ENCODE results near the gene FIGN. TPM values are rescaled to one million over a fixed set of nuclear protein-coding genes. Genes with fewer than 3 reads are reported as not detected.

FIGN gene
- total RNA-seq, 6 donors from 2014 or later, result 0.91 to 4.5 (median 4.1) TPM

DNA sequence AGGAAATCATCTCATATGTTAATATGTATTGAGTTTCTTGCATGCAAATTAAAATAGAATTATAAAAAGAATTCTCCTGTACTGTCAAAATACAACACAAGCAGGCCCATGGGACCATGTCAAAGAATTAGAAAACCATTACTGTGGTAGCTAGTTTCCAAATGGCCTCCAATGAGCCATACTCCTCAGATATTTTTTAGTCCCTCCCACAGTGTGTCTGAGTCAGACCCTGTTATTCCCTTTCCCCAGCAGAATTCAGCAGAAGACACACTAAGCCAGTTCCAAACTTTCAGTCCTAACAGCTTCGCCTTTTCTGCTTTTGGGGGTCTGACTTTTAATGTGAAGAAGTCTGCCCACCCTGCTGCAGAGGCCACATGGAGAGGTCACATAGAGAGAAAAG, 86.7 kb downstream of the FIGN start:
- no peak overlapping the region for H3K4me3 ChIP-seq
- no peaks in the 10 kb centered on the region for H3K4me1 ChIP-seq
- 88 to 94% methylated on average over 1 of the region's 1 CpG for WGBS, 2 donors
- no peak overlapping the region for H3K27ac ChIP-seq
- DNase-seq (no peak), ATAC-seq (ENCODE audit: low FRiP score in 2 of 2) (no peak)
- no peak for TF ChIP-seq POLR2A (IDR thresholded peaks at IDR 0.05)
- no peak for TF ChIP-seq POLR2AphosphoS5 (IDR thresholded peaks at IDR 0.05)
- H3K9me3 ChIP-seq, result no peaks in the 10 kb centered on the region
- no peaks in the 10 kb centered on the region for H3K27me3 ChIP-seq
- H3K36me3 ChIP-seq, result no peaks in the 10 kb centered on the region

DNA sequence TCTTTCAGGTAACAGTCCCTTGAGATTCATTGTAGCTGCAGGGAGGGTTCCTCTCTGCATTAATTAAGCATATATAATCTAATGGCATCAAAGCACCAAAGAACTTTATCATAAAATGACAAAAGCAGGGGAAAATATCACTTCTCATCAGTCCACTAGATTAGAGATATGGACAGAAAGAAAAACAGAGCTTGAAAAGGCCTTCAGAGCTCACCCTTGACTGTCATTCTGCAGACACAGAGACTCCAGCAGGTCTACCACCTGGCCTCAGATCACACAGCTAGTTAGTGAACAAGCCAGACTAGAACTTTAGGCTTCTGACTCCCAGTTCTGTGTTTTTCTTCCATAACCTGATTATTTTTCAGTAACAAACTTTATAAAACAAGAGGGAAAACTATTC, 88.5 kb downstream of the FIGN start:
- Histone ChIP-seq H3K4me1 (no peaks in the 10 kb centered on the region), H3K27me3 (no peaks in the 10 kb centered on the region), H3K27ac (no peak overlapping the region), H3K36me3 (no peaks in the 10 kb centered on the region), H3K4me3 (no peak overlapping the region), H3K9me3 (no peaks in the 10 kb centered on the region)
- no peak for ATAC-seq (ENCODE audit: low FRiP score in 2 of 2)
- no peak for DNase-seq
- no peak for TF ChIP-seq CTCF (IDR thresholded peaks at IDR 0.05)
- TF ChIP-seq POLR2AphosphoS5 (IDR thresholded peaks at IDR 0.05), result no peak
- no peak for TF ChIP-seq EP300 (IDR thresholded peaks at IDR 0.05)
- TF ChIP-seq POLR2A (IDR thresholded peaks at IDR 0.05), result no peak

GRCh38 chr2:163646687-163647086, 89.1 kb downstream of the FIGN start:
- Histone ChIP-seq H3K27ac (no peak overlapping the region), H3K9me3 (no peaks in the 10 kb centered on the region), H3K4me1 (no peaks in the 10 kb centered on the region), H3K27me3 (no peaks in the 10 kb centered on the region), H3K36me3 (no peaks in the 10 kb centered on the region), H3K4me3 (no peak overlapping the region)
- DNase-seq (no peak), ATAC-seq (ENCODE audit: low FRiP score in 2 of 2) (no peak)
- 50 to 68% methylated on average over 1 of the region's 1 CpG for WGBS, 2 donors
- TF ChIP-seq POLR2A (IDR thresholded peaks at IDR 0.05) (no peak), POLR2AphosphoS5 (IDR thresholded peaks at IDR 0.05) (no peak), EP300 (IDR thresholded peaks at IDR 0.05) (no peak)

- Histone ChIP-seq H3K9me3 (no peaks in the 10 kb centered on the region), H3K4me3 (no peak overlapping the region), H3K27ac (no peak overlapping the region), H3K36me3 (no peaks in the 10 kb centered on the region), H3K4me1 (no peaks in the 10 kb centered on the region), H3K27me3 (no peaks in the 10 kb centered on the region)
- WGBS, 2 donors, result 81 to 95% methylated on average over 2 of the region's 2 CpGs
- ATAC-seq (ENCODE audit: low FRiP score in 2 of 2), result no peak
- no peak for DNase-seq
- TF ChIP-seq POLR2AphosphoS5 (IDR thresholded peaks at IDR 0.05), result no peak
- TF ChIP-seq POLR2A (IDR thresholded peaks at IDR 0.05), result no peak
- no peak for TF ChIP-seq EP300 (IDR thresholded peaks at IDR 0.05)
- no peak for TF ChIP-seq CTCF (IDR thresholded peaks at IDR 0.05)
Observed at GRCh38 chr2:163644238-163644637, 91.6 kb downstream of the FIGN start.

GRCh38 chr2:163641986-163642385, 93.8 kb downstream of the FIGN start:
- Histone ChIP-seq H3K4me3 (no peak overlapping the region), H3K9me3 (no peaks in the 10 kb centered on the region), H3K4me1 (no peaks in the 10 kb centered on the region), H3K27ac (no peak overlapping the region), H3K27me3 (no peaks in the 10 kb centered on the region), H3K36me3 (no peaks in the 10 kb centered on the region)
- TF ChIP-seq EP300 (IDR thresholded peaks at IDR 0.05), result no peak
- TF ChIP-seq POLR2A (IDR thresholded peaks at IDR 0.05), result no peak
- TF ChIP-seq POLR2AphosphoS5 (IDR thresholded peaks at IDR 0.05), result no peak
- TF ChIP-seq CTCF (IDR thresholded peaks at IDR 0.05), result no peak
- ATAC-seq (ENCODE audit: low FRiP score in 2 of 2), result no peak
- no peak for DNase-seq
- 89 to 95% methylated on average over 1 of the region's 1 CpG for whole genome bisulfite sequencing, 2 donors

DNA sequence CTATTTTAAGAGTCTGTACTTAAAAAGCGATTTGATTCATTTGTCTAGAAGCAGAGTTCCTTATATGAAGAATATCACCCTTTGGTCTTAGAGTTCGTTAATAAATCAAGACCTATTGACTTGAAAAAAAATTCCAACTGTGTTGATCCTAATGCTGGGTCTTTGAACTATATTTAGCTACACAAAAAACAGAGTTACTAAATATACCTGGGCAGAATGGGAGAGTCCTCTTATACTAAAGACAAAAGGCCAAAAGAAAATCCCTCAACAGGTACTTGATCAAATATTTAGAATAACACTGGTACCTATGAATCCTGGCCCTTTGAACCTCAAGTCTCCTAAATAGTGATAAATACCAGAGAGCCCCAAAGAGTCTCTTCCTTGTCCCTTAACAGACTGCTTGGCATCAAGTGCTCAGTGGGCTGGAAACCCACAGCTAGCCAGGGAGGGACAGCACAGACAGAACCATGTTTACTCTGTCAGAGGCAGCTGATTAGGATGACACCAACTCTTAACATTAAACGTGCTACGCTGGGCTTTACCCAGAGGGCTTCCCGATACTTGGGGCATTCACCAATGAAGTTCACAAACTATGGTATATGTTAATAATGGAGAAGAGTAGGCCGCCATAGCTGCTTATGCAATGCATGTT, 95.1 kb downstream of the FIGN start:
- DNase-seq, result no peak
- 73 to 82% methylated on average over 6 of the region's 6 CpGs for WGBS, 2 donors

More for the DNA sequence above, 95.1 kb downstream of the FIGN start:
- TF ChIP-seq EP300 (IDR thresholded peaks at IDR 0.05) (no peak), CTCF (IDR thresholded peaks at IDR 0.05) (no peak), POLR2A (IDR thresholded peaks at IDR 0.05) (no peak), POLR2AphosphoS5 (IDR thresholded peaks at IDR 0.05) (no peak)
- Histone ChIP-seq H3K9me3 (no peaks in the 10 kb centered on the region), H3K36me3 (no peaks in the 10 kb centered on the region), H3K4me3 (no peak overlapping the region), H3K27ac (no peak overlapping the region), H3K27me3 (no peaks in the 10 kb centered on the region), H3K4me1 (no peaks in the 10 kb centered on the region)
- no peak for ATAC-seq (ENCODE audit: low FRiP score in 2 of 2)

Data from upper lobe of left lung (tissue), 6 donors.